ENCODE results near the gene ATF5.

The ATF5 gene

DNA sequence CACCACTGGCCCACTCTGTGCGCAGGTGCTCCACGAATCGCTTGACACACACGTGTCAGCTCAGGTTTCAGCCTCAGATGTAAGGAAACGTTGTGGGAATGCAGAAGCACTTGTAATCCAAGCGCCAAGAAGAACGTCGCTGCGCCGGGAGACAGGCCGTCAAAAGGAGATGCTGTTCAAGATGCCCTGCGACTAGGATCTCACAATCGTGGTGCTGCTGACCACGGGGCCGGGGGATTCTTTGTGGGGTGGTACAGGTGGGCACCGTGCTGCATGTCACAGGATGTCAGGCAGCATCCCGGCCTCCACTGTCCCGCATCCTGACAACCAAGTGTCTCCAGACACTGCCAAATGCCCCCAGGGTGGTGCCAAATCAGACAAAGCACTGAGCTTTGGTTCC lies 48.9 kb downstream of the ATF5 start:
- 0 out of 2 replicates have a peak, but pooled peaks cover 5% of the 10 kb centered on the region for H4K20me1 ChIP-seq (ENCODE audit: insufficient read depth, low read length)
- H3K4me1 ChIP-seq (ENCODE audit: low read length), result no peaks in the 10 kb centered on the region
- H3K9me3 ChIP-seq (ENCODE audit: insufficient read depth, low read length), result no peaks in the 10 kb centered on the region
- no peak overlapping the region for H3K9ac ChIP-seq (ENCODE audit: low read length)
- H3K79me2 ChIP-seq (ENCODE audit: low read length), result no peaks in the 10 kb centered on the region
- H2AFZ ChIP-seq (ENCODE audit: low read depth, low read length), result no peak overlapping the region
- no peaks in the 10 kb centered on the region for H3K36me3 ChIP-seq (replicated peaks; ENCODE audit: low read depth, low read length)
- TF ChIP-seq EZH2phosphoT487 (IDR thresholded peaks at IDR 0.05; ENCODE audit: low read depth), result no peak
- TF ChIP-seq, protein P1, sequence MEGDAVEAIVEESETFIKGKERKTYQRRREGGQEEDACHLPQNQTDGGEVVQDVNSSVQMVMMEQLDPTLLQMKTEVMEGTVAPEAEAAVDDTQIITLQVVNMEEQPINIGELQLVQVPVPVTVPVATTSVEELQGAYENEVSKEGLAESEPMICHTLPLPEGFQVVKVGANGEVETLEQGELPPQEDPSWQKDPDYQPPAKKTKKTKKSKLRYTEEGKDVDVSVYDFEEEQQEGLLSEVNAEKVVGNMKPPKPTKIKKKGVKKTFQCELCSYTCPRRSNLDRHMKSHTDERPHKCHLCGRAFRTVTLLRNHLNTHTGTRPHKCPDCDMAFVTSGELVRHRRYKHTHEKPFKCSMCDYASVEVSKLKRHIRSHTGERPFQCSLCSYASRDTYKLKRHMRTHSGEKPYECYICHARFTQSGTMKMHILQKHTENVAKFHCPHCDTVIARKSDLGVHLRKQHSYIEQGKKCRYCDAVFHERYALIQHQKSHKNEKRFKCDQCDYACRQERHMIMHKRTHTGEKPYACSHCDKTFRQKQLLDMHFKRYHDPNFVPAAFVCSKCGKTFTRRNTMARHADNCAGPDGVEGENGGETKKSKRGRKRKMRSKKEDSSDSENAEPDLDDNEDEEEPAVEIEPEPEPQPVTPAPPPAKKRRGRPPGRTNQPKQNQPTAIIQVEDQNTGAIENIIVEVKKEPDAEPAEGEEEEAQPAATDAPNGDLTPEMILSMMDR (IDR thresholded peaks at IDR 0.05; ENCODE audit: low read depth, low read length), result no peak
- H3K27ac ChIP-seq (ENCODE audit: low read length), result no peak overlapping the region
- no peaks in the 10 kb centered on the region for H3K27me3 ChIP-seq (ENCODE audit: low read depth, low read length)
- no peak overlapping the region for H3K4me2 ChIP-seq (ENCODE audit: low read length)
- H3K4me3 ChIP-seq (ENCODE audit: low read length), result no peak overlapping the region

DNA sequence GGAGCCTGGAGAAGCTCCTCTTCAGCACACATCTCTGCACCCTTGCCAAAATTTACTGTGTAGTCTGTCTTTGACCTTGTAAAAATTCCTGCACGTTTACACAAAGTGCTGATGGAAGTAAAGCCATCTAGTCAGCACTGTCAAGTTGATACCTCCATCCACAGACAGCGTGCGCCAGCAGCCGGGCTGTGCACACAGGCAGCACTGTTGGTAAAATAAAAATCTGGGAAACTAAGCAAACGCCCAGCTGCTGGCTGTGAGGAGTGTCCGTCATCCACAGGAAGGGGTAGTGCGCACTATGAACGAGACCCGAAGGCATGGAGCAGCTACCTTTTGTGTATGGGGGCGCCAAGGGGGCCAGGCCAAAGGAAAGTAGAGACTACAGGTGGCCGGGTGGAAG lies 49.3 kb downstream of the ATF5 start:
- no peak overlapping the region for H3K9ac ChIP-seq (ENCODE audit: low read length)

DNA sequence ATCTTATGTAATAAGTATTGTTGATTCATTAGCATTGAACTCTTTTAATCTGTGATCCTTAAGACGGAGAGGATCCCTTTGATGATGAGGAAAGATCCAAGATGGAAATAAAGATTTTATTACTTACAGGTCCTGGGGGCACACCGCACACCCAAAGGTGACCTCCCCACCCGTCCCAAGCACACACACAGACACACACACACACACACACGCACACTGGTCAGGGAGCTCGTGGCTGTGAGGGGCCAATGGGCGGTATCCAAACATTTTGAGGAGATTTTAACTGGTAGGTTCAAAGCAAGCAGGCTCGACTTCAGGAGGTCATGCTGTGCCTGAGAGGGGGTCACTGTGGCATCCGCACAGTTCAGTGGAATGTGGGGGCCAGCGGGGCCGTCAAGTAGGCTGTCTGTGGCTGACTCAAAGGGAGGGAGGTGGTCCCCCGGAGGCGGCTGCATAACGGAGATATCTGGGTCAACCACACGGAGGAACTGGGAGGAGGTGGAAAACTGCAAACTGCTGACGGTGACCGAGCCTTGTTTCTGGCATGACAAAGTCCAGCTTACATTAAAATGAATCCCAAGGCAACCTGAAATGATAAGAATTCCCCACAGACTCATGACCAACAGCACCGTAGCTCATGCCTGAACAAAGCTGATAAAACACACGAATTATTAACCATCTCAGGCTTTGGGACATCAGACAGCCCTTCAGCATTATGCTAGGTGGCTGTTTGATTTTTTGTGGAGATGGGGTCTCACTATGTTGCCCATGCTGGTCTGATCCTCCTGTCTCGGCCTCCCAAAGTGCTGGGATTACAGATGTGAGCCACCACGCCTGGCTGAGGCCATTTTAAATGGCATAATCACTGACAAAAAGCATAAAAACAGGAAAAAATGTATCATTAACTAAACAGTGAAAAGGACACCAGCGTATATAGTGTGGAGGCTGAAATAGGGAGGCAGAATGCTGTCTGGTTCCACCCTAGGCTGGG lies 52.9 kb downstream of the ATF5 start:
- H3K79me2 ChIP-seq (ENCODE audit: low read length), result no peaks in the 10 kb centered on the region
- TF ChIP-seq, protein P1 (IDR thresholded peaks at IDR 0.05; ENCODE audit: low read depth, low read length), result no peak
- TF ChIP-seq EZH2phosphoT487 (IDR thresholded peaks at IDR 0.05; ENCODE audit: low read depth), result no peak
- peaks cover 13% of the 10 kb centered on the region for H4K20me1 ChIP-seq (ENCODE audit: insufficient read depth, low read length)
- H3K27me3 ChIP-seq (ENCODE audit: low read depth, low read length), result no peaks in the 10 kb centered on the region
- no peaks in the 10 kb centered on the region for H3K4me1 ChIP-seq (ENCODE audit: low read length)
- H3K9ac ChIP-seq (ENCODE audit: low read length), result no peak overlapping the region
- H2AFZ ChIP-seq (ENCODE audit: low read depth, low read length), result no peak overlapping the region
- peaks cover 3% of the 10 kb centered on the region for H3K36me3 ChIP-seq (replicated peaks; ENCODE audit: low read depth, low read length)
- H3K9me3 ChIP-seq (ENCODE audit: insufficient read depth, low read length), result no peaks in the 10 kb centered on the region
- H3K27ac ChIP-seq (ENCODE audit: low read length), result no peak overlapping the region
- no peak overlapping the region for H3K4me2 ChIP-seq (ENCODE audit: low read length)
- H3K4me3 ChIP-seq (ENCODE audit: low read length), result no peak overlapping the region

More for the DNA sequence above, 49.3 kb downstream of the ATF5 start:
- Histone ChIP-seq H3K9me3 (ENCODE audit: insufficient read depth, low read length) (no peaks in the 10 kb centered on the region), H3K36me3 (replicated peaks; ENCODE audit: low read depth, low read length) (no peaks in the 10 kb centered on the region), H3K4me3 (ENCODE audit: low read length) (no peak overlapping the region), H3K4me2 (ENCODE audit: low read length) (no peak overlapping the region), H3K27ac (ENCODE audit: low read length) (no peak overlapping the region), H3K27me3 (ENCODE audit: low read depth, low read length) (no peaks in the 10 kb centered on the region), H4K20me1 (ENCODE audit: insufficient read depth, low read length) (0 out of 2 replicates have a peak, but pooled peaks cover under 1% of the 10 kb centered on the region), H2AFZ (ENCODE audit: low read depth, low read length) (no peak overlapping the region), H3K79me2 (ENCODE audit: low read length) (no peaks in the 10 kb centered on the region), H3K4me1 (ENCODE audit: low read length) (no peaks in the 10 kb centered on the region)
- TF ChIP-seq, protein P1 (IDR thresholded peaks at IDR 0.05; ENCODE audit: low read depth, low read length), result no peak
- no peak for TF ChIP-seq EZH2phosphoT487 (IDR thresholded peaks at IDR 0.05; ENCODE audit: low read depth)

Measured in OCI-LY3 (cell line).